Activated naive CD8-positive, alpha-beta T cell treated with anti-CD3 and anti-CD28 coated beads, Interleukin-2, amount 50 U/mL, for 16 hours (primary cell): Measurements from ENCODE around the gene TNK1.
A peak's percentile ranks its signal among the peaks of the same experiment; 100 is the strongest.

Experiments used
- DNase-seq: peaks from one replicate; pipeline ENCODE4 v3.0.0-alpha.2; 2020; ENCODE audit warnings: low read depth, low spot score

The TNK1 gene

DNA sequence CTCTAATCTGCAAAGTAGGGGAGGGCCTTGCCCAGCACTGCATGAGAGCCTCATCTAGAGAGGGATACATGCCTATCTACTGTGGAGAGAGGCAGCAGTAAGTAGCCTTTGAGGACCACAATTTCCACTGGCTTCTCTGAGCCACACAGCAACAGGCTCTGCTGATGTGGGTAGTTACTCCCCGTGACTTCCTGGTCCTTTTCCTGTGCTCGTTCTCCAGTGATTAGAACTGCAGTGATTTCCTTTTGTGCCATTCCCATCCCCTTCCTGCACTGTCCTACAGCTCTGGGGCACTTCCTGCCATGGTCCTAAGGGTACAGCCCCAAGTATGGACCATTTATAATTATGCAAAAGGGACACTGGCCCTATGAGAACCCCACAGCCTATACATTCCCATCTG lies 10.4 kb downstream of the TNK1 start:
- no peak for DNase-seq

GRCh38 chr17:7392696-7393612 lies 12.1 kb downstream of the TNK1 start:
- no peak for DNase-seq

DNA sequence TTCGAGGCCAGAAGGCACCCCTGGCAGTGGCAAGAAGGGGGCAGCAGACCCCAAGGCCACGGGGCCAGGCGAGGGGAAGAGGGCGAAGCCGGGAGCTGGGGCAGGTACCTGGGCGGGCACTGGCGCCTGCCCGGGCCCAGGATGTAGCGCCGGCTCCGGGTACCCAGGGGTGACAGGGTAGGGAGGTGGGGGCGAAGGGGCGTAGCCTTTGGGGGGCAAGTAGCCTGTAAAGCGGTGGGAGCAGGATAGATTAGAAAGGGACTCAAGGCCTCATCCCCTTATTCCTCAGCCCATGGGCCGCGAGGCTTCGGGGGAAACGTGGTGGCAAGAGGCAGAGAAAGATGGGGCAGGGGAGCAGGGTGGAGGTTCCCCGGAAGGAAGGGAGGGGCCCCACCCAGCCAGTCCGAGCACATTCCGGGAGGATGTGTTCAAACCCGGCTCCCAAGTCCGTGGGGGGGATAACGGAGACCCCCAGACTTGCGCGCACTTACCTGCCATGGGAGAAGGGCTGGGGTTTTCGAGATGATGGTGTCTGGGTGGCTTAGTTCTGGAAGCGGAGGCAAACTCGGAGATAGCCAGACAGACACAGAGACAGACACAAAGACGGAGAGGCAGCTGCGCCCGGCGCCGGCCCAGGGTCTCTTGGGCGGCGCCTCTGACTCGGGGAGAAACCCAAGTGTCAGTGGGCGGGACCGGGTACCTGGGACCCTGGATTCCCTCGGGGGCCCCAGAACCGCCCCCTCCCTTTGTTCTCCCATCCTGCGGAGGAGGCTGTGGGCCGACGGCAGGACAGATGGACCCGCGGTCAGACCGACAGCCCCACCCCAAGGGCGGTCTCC lies 12.9 kb downstream of the TNK1 start:
- no peak for DNase-seq

DNA sequence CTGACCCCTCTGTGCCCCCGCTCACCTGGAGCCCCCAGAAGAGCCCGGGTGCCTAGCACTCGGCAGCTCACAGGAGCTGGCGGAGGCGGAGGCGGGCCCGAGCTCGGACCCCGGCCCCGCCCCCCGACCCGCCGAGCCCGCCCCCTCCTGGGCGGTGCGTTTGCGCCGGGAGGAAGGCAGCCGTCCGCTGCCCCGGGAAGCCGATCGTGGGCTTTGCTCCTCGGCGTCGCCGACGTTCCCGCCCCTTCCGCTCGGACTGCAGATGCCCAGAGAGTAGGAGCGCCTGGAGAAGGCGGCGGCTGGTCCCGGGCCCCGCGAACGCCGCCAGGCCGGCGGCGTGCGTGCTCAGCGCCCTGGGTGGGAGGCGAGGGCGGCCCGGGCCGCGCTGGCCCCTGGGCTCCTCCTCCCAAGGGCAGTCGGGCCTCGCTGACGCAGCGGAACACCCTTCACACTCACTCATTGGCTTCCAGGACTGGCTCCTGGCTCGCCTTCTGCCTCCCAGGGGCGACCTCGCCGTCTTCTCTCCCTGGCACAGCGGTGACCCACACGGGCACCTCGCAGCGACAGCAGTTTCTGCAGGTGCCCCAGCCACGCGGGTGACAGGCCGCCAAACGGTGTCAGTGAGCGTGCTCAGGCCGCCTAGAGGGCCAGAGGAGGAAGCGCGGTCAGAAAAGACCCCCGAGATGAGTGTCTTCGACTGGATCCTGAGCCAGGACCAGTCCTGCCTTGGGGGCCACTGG lies 13.7 kb downstream of the TNK1 start, which contains the start of gene PLSCR3:
TSS of gene PLSCR3 (minus strand) at position 74 of the 740 bp plus-strand sequence. CDS start 415 bp downstream, outside the sequence.
- DNase-seq, result peak; percentile 67

- DNase-seq, result no peak
Measured at GRCh38 chr17:7396147-7396546, 15.3 kb downstream of the TNK1 start.

DNA sequence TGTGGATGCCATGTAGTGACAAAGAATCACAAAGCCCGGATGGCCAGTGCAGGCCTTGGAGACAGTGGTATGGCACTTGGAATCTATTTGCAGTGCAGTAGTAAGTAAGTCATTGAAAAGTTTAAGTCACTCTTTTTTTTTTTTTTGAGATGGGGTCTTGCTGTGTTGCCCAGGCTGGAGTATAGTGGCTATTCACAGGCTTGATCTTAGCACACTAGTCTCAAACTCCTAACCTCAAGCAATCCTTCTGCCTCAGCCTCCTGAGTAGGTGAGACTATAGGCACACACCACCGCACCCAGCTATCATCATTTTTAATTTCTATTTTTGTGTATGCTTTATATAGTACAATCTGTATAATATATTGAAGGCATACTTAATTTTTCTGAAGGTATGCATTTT lies 17.7 kb downstream of the TNK1 start:
- DNase-seq, result no peak

DNA sequence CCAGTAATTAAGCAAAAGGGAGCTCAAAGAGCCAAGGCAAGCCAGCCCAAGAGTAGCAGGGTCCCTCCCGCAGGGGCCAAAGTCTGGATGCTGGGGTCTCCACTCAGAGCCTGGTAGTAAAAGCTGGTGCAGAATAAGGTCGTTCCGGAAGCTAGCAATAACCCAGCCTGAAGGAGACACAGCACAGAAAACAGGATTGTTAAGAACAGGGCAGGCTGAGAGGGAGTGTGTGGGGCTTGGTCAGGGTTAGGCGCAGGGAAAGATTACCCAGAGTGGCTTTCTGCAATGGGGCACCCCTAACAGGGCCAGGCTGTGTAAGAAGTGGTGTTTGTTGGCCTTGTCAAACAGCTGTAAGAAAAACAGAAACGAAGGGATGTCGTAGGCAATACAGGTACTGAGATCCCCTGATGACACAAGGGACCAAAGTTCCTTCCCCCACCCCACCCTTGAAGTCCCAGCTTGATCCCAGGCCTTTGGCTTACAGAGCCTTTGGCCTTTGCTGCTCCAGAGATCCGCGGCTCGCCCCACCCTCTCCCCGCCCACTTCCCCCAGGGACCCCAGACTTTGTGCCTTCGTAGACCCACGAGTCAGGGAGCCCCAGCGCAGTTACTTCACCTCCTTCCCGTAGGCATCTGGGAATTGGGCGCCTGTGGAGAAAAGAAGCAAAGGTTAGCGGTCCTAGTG lies 22.3 kb downstream of the TNK1 start:
- DNase-seq, result no peak

DNA sequence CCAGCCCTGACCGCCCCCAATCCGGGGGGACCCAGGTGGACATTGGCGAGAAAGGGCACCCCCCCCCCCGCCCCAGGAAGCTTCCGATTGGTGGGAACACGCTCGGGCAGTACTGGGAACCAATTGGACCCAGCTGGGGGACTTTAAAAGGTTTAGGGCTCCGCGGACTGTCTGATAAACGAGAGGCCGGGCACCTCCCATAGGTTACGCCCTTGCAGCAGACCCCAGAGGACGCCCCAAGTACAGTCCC lies 22.8 kb downstream of the TNK1 start:
- DNase-seq, result no peak

GRCh38 chr17:7403977-7404736 lies 23.3 kb downstream of the TNK1 start, which contains the start of gene TMEM256:
Gene TMEM256 (minus strand): TSS chr17:7404097. CDS start chr17:7404084, 13 bp downstream.
- DNase-seq, result peak; percentile 91

DNA sequence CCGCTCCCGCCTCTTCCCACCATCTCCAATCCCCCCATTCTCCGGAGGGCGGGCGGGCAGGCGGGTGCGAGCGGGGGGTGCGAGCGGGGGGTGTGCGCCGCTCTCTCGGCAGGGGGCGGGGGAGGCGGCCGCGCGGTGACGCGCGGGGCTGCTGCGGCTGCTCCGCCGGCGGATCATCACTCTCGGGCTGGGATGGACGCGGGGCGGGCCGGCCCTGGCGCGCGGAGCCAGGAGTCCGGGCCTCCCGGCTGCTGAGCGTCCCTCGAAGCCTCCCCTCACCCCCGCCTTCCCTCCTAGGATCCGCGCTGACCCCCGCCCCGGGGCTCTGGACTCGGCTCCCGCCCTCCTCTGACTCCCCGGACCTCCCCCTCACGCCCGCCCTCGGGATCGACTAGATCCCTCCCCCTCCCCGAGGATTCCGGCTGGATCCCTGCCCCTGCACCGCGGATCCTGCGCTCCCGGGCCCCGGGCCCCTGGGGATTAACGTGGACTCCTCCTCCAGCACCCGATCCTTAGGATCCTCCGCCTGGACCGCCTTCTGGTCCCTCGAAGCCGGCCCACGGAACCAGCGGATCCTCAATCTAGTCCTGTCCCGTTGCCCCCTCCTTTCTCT lies 24.0 kb downstream of the TNK1 start:
- peak; percentile 53 for DNase-seq

DNA sequence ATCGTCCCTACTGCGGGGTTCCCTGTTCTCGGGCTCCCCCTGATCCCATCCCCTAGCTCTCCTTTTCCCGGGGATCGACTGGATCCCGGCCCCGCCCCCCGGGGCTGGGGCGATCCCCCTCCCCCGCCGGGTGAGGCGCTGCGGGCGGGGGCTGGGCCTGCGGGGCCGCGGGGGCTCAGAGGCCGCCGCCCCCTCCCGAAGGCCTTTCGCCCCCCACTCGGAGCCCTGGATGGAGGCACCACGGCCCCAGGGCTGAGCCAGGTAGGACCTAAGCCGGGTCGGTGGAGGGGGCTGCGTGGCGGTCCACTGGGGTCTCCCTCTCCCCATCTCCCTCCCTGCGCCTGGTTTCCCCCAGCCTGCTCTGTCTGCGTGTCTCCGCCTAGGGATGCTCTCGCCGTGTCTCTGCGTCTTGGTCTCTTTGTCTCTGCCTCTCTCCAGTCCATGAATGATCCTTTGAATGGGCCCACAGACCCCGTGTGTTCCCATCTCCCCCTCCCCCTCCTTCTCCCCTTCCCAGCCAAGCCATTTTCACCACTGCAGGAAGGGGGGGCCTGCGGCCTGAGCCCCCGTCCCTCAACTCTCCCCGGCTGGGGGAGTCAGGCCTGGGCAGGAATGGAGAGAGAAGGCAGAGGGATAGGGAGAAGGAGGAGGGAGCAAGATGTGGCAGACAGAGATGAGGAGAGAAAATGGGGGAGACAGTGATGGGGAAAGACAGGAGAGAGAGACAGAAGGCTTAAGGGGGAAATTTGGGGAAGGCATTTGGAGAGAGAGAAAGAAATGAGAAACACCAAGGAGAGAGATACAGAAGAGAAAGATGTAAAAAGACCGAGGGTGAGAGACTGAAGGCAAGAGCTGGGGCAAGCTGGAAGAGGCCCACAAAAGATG lies 24.7 kb downstream of the TNK1 start:
- no peak for DNase-seq

DNA sequence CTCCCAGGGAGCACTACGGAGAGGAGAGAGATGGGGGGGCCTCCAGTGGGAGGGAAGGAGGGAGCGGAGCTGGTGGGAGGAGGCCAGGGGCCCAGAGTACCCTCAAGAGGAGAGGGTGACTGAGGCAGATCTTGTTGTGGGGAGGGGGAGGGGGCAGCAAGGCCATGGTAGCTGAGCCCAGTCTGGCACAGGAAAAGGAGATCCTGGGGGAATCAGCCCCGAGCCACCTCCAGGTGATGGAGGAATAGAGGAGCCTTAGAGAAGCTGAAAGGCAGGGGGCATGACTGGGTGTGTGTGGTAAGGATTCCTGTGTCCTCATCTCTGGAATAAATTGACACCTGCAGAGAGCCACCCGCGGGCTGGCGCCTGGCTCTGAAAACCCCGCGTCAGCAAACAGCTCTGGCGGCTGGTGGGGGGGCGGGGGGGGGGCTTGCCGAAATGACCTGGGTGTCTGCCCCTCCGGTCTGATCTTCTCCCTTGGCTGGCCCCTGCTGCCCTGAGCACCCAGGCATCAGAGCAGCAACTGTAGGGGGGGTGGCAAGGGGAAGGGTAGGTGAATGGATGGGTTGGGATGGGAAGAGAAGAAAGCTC lies 25.4 kb downstream of the TNK1 start:
- no peak for DNase-seq

- no peak for DNase-seq
Measured at GRCh38 chr17:7407082-7407481, 26.2 kb downstream of the TNK1 start.

DNA sequence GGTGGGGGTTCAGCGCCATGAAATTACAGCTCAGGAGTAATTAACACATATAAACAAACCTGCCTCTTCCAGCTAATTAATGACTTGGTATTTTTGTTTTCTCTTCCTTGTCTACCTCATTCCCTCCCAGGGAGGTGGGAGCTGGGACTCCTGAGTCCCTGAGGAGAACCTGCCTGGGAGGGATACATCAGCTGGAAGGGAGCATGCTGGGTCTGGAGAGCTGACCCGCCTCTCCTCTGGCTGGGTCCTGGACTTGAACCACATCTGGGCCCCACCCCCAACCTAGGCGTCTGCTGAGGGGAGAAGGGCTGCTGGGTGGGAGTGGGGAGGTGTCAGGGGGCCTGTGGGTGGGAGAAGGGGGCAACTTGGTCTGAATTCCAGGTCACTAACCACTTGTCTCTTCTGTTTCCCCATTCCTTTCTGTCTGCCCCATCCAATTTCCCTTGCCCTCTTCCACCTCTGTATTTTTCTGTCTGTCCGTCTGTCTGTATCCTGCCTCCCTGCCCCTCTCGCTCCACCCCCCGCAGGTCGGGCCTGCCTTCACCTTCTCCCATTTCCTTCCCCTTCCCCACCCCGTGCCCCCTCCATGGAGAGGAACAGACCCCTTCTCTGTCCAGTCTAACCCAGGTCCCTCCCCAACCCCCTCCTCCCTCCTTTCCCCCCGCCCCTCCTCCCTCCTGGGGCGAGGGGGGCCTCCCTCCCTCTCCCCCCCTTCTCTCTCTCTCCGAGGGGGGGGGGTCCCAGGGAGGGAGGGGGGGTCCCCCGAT lies 26.8 kb downstream of the TNK1 start, which contains the start of gene NLGN2:
TSS of gene NLGN2 (plus strand) at position 361 of the 767 bp plus-strand sequence. CDS start 411 bp downstream, outside the sequence.
- DNase-seq, result no peak

DNA sequence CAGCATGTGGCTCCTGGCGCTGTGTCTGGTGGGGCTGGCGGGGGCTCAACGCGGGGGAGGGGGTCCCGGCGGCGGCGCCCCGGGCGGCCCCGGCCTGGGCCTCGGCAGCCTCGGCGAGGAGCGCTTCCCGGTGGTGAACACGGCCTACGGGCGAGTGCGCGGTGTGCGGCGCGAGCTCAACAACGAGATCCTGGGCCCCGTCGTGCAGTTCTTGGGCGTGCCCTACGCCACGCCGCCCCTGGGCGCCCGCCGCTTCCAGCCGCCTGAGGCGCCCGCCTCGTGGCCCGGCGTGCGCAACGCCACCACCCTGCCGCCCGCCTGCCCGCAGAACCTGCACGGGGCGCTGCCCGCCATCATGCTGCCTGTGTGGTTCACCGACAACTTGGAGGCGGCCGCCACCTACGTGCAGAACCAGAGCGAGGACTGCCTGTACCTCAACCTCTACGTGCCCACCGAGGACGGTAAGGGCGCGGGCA lies 27.4 kb downstream of the TNK1 start:
- no peak for DNase-seq

- no peak for DNase-seq
Measured at GRCh38 chr17:7408863-7409262, 28.0 kb downstream of the TNK1 start.

DNA sequence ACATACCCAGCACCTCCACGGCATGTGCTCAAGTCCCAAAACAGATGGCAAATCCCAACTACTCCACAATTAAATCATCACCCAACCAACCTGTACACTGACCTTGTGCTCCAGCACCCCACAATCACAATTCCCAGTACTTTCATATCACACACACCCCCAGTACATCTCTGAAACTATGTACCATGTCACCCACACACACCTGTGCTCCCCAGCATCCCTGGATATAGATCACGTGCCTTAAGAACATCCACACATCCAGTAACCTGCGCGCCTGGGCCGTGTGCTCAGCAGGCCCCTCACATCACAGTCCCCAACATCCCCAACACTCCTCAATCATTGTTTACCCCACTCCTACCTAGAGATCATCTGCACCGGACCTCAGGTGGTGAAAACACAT lies 28.8 kb downstream of the TNK1 start:
- DNase-seq, result no peak
